Liver (tissue), 9 donors: ENCODE measurements around the gene TEX2. TPM values are rescaled to one million over a fixed set of nuclear protein-coding genes. Genes with fewer than 3 reads are reported as not detected.

ENCODE experiments used
- DNase-seq: peaks from one replicate; pipeline ENCODE4 v3.0.0-alpha.2; 2017; ENCODE audit warnings: low spot score
- H3K27ac ChIP-seq, 2 donors: one replicate each; pipeline ENCODE4 v1.7.0; 2013; ENCODE audit warnings: inconsistent platforms in 2 of 2, low read length in 2 of 2, control low read depth in 1 of 2, low read depth in 1 of 2, mild to moderate bottlenecking in 1 of 2
- H3K27me3 ChIP-seq, 4 donors: one replicate each; pipeline versions ENCODE4 v1.6.1 to v1.7.0; 2013; ENCODE audit warnings: low read length in 3 of 4, inconsistent platforms in 1 of 4, mild to moderate bottlenecking in 1 of 4, moderate library complexity in 1 of 4; ENCODE audit not compliant: control insufficient read depth in 4 of 4, insufficient read depth in 4 of 4
- H3K36me3 ChIP-seq, 4 donors: one replicate each; pipeline versions ENCODE4 v1.6.1 to v1.7.0; 2013; ENCODE audit warnings: low read length in 3 of 4, mild to moderate bottlenecking in 3 of 4, low read depth in 1 of 4, moderate library complexity in 1 of 4; ENCODE audit not compliant: control insufficient read depth in 4 of 4, insufficient read depth in 3 of 4
- H3K4me1 ChIP-seq, 4 donors: one replicate each; pipeline versions ENCODE4 v1.6.1 to v1.7.0; 2013; ENCODE audit warnings: low read length in 3 of 4, mild to moderate bottlenecking in 3 of 4, moderate library complexity in 1 of 4; ENCODE audit not compliant: control insufficient read depth in 4 of 4, insufficient read depth in 4 of 4
- H3K4me3 ChIP-seq, 3 donors: one replicate each; pipeline versions ENCODE4 v1.6.1 to v1.7.0; 2013; ENCODE audit warnings: low read length in 3 of 3, control low read depth in 1 of 3, low read depth in 1 of 3, mild to moderate bottlenecking in 1 of 3
- H3K9ac ChIP-seq, 2 donors: one replicate each; pipeline ENCODE4 v1.7.0; 2013; ENCODE audit warnings: low read length in 2 of 2, mild to moderate bottlenecking in 2 of 2, moderate library complexity in 2 of 2, control low read depth in 1 of 2, low read depth in 1 of 2
- H3K9me3 ChIP-seq, 4 donors: one replicate each; pipeline versions ENCODE4 v1.6.1 to v1.7.0; 2013; ENCODE audit warnings: low read length in 3 of 4; ENCODE audit not compliant: control insufficient read depth in 4 of 4
- CTCF ChIP-seq: fragments of 150-350 bp; IDR thresholded peaks from 2 replicates; pipeline ENCODE4 v1.5.1; 2017; ENCODE audit warnings: improper control_type of control experiment, low read depth, low read length; ENCODE audit not compliant: missing input control
- EGR1 ChIP-seq, 2 donors: IDR thresholded peaks; 2 replicates each; pipeline ENCODE4 v1.6.1; 2016 to 2018; ENCODE audit warnings: antibody characterized with exemption in 2 of 2, low read depth in 2 of 2
- FOXA1 ChIP-seq: IDR thresholded peaks from 2 replicates; pipeline ENCODE4 v1.6.1; 2016; ENCODE audit warnings: antibody characterized with exemption
- FOXA2 ChIP-seq: IDR thresholded peaks from 2 replicates; pipeline ENCODE4 v1.6.1; 2016; ENCODE audit warnings: antibody characterized with exemption
- GABPA ChIP-seq, 2 donors: IDR thresholded peaks in 1 of 2; conservative IDR thresholded peaks in 1 of 2; 2 replicates each; pipeline ENCODE4 v1.6.1; 2016; ENCODE audit warnings: antibody characterized with exemption in 2 of 2, mild to moderate bottlenecking in 1 of 2, moderate library complexity in 1 of 2
- HNF4A ChIP-seq, 2 donors: conservative IDR thresholded peaks; 2 replicates each; pipeline ENCODE4 v1.6.1; 2016; ENCODE audit warnings: antibody characterized with exemption in 2 of 2, mild to moderate bottlenecking in 2 of 2
- HNF4G ChIP-seq: IDR thresholded peaks from 2 replicates; pipeline ENCODE4 v1.6.1; 2016; ENCODE audit warnings: antibody characterized with exemption
- NR2F2 ChIP-seq: IDR thresholded peaks from 2 replicates; pipeline ENCODE4 v1.6.1; 2016; ENCODE audit warnings: antibody characterized with exemption
- RAD21 ChIP-seq, 2 donors: IDR thresholded peaks; 2 replicates each; pipeline ENCODE4 v1.6.1; 2016; ENCODE audit warnings: antibody characterized with exemption in 2 of 2, mild to moderate bottlenecking in 2 of 2
- RXRA ChIP-seq, 2 donors: IDR thresholded peaks; 2 replicates each; pipeline ENCODE4 v1.6.1; 2017 to 2018; ENCODE audit warnings: antibody characterized with exemption in 2 of 2, mild to moderate bottlenecking in 1 of 2
- SP1 ChIP-seq: IDR thresholded peaks from 2 replicates; pipeline ENCODE4 v1.6.1; 2018; ENCODE audit warnings: antibody characterized with exemption, mild to moderate bottlenecking
- YY1 ChIP-seq: IDR thresholded peaks from 2 replicates; pipeline ENCODE4 v1.6.1; 2016; ENCODE audit warnings: antibody characterized with exemption, mild to moderate bottlenecking
- WGBS: extraction: QIAGEN DNeasy Blood & Tissue Kit; methylation state at CpG from one replicate; pipeline ENCODE4 v1.1.7; 2013; 5-methylcytosine and 5-hydroxymethylcytosine counted together
- polyA plus RNA-seq, 2 donors: library from polyadenylated mRNA; stranded (reverse) in 1 of 2; unstranded in 1 of 2; fragments of 200-250 nt in 1 of 2; fragments of >200 nt in 1 of 2; fragmentation: Nextera tagmentation in 1 of 2; extraction: Ambion mirVana in 1 of 2; gene quantifications; one replicate each; pipeline versions ENCODE4 v1.2.1 to v1.2.3, GENCODE V29; 2013 to 2015
- total RNA-seq, 2 donors: library from RNA; depleted of rRNA; stranded (reverse); fragments of >200 nt; gene quantifications; one replicate each; pipeline ENCODE4 v1.2.3, GENCODE V29; 2014
- TF ChIP-seq, protein P1 (sequence below): IDR thresholded peaks from 2 replicates; pipeline ENCODE4 v1.6.1; 2016; ENCODE audit warnings: antibody characterized with exemption
- donor health status: healthy.
- donor health status: healthy.
- donor health status: healthy.
- donor health status: healthy.
- donor health status: healthy.

TEX2 gene
- total and polyA plus RNA-seq, 4 donors = 15.9 to 39.8 (median 28.2) TPM

- 50% methylated on average over 19 of the region's 19 CpGs for WGBS
- no peaks in the 10 kb centered on the region for H3K9me3 ChIP-seq
- no peak overlapping the region for H3K27ac ChIP-seq
- no peak overlapping the region for H3K4me3 ChIP-seq
- H3K9ac ChIP-seq = no peak overlapping the region
- peaks cover 0 to 8% (median 4%) of the 10 kb centered on the region in 4 donors for H3K4me1 ChIP-seq
- peak; percentile 53 for DNase-seq
- no peaks in the 10 kb centered on the region for H3K36me3 ChIP-seq
- no peaks in the 10 kb centered on the region for H3K27me3 ChIP-seq
- TF ChIP-seq FOXA1 (no peak), YY1 (no peak), RXRA (IDR thresholded peaks at IDR 0.05) (no peak), CTCF (peak; percentile 78), FOXA2 (peak; percentile 73), HNF4G (no peak), GABPA (IDR thresholded peaks at IDR 0.05 in 1 of 2, conservative IDR thresholded peaks at IDR 0.05 in 1 of 2) (no peak), RAD21 (IDR thresholded peaks at IDR 0.05) (peak; percentile 95 to 97), SP1 (no peak), EGR1 (IDR thresholded peaks at IDR 0.05; ENCODE audit: low read depth in 2 of 2) (peak; percentile 39 to 40)
- TF ChIP-seq, protein P1, sequence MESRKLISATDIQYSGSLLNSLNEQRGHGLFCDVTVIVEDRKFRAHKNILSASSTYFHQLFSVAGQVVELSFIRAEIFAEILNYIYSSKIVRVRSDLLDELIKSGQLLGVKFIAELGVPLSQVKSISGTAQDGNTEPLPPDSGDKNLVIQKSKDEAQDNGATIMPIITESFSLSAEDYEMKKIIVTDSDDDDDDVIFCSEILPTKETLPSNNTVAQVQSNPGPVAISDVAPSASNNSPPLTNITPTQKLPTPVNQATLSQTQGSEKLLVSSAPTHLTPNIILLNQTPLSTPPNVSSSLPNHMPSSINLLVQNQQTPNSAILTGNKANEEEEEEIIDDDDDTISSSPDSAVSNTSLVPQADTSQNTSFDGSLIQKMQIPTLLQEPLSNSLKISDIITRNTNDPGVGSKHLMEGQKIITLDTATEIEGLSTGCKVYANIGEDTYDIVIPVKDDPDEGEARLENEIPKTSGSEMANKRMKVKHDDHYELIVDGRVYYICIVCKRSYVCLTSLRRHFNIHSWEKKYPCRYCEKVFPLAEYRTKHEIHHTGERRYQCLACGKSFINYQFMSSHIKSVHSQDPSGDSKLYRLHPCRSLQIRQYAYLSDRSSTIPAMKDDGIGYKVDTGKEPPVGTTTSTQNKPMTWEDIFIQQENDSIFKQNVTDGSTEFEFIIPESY = no peak
Measured at GRCh38 chr17:64281962-64282752, 19.1 kb upstream of the TEX2 start.

GRCh38 chr17:64278614-64279013 lies 15.6 kb upstream of the TEX2 start:
- WGBS = 51% methylated on average over 3 of the region's 3 CpGs

More at GRCh38 chr17:64278614-64279013, 15.6 kb upstream of the TEX2 start:
- no peaks in the 10 kb centered on the region for H3K36me3 ChIP-seq
- H3K4me3 ChIP-seq = no peak overlapping the region
- no peak overlapping the region for H3K9ac ChIP-seq
- peaks cover 0 to 8% (median 4%) of the 10 kb centered on the region in 4 donors for H3K4me1 ChIP-seq
- no peaks in the 10 kb centered on the region for H3K27me3 ChIP-seq
- no peak for DNase-seq
- TF ChIP-seq RXRA (IDR thresholded peaks at IDR 0.05) (no peak), EGR1 (IDR thresholded peaks at IDR 0.05; ENCODE audit: low read depth in 2 of 2) (no peak), HNF4G (no peak), FOXA2 (no peak), SP1 (no peak), HNF4A (conservative IDR thresholded peaks at IDR 0.05) (no peak), CTCF (no peak), NR2F2 (no peak)
- no peaks in the 10 kb centered on the region for H3K9me3 ChIP-seq
- no peak overlapping the region for H3K27ac ChIP-seq
